ENCODE measurements around the gene DNASE2. TPM values are rescaled to one million over a fixed set of nuclear protein-coding genes. Genes with fewer than 3 reads are reported as not detected.

The DNASE2 gene
- total and polyA plus RNA-seq, 2 donors from 2014 or later, result 34.7 to 50.9 TPM

DNA sequence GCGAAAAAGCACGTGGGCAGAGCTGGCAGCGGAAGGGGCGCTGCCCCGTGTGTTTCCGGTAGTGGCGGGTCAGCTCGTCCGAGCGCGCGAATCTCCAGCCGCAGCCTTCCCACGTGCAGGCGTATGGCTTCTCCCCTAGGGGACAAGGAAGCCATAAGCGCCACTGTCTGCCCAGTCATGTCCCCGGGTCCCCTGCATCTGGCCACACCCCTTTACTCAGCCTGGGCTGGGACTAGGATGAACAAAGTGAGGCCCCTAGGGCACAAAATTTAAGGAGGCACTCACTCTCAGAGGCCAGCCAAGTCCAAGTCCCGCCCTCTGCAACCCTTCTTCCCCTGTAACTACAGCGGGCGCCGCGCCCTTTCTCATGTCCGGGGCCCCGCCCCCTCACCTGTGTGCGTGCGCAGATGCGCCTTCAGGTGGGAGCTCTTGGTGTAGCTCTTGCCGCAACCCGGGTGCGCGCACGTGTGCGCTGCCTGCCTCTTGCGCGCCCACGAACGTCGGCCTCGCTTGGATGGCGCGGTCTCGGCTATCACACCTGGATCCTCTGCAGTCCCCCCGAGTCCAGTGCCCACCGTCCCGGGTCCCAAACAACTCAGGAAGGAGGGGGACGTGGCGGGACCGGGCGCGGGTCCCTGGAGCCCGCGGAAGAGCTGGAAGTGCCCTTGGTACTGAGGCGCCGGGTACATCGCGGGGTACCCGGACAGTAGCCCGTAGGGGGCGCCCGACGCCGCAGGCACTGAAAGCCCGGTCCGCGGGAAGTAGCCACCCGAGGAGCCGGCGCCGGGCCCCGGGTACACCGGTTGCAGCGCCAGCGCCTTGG lies 3.9 kb upstream of the DNASE2 start:
- TF ChIP-seq, protein P1, sequence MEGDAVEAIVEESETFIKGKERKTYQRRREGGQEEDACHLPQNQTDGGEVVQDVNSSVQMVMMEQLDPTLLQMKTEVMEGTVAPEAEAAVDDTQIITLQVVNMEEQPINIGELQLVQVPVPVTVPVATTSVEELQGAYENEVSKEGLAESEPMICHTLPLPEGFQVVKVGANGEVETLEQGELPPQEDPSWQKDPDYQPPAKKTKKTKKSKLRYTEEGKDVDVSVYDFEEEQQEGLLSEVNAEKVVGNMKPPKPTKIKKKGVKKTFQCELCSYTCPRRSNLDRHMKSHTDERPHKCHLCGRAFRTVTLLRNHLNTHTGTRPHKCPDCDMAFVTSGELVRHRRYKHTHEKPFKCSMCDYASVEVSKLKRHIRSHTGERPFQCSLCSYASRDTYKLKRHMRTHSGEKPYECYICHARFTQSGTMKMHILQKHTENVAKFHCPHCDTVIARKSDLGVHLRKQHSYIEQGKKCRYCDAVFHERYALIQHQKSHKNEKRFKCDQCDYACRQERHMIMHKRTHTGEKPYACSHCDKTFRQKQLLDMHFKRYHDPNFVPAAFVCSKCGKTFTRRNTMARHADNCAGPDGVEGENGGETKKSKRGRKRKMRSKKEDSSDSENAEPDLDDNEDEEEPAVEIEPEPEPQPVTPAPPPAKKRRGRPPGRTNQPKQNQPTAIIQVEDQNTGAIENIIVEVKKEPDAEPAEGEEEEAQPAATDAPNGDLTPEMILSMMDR (IDR thresholded peaks at IDR 0.05; ENCODE audit: borderline replicate concordance, extremely low read depth, insufficient read depth), result peak; percentile 42
- DNase-seq (peak; percentile 71 to 92 (median 79)), FAIRE-seq (no peak)
- no peak overlapping the region for H3K27ac ChIP-seq (ENCODE audit: low read depth in 2 of 2, low read length in 2 of 2)
- H3K9me3 ChIP-seq (ENCODE audit: control insufficient read depth in 2 of 3, insufficient read depth in 1 of 3, low read length in 3 of 3), result no peaks in the 10 kb centered on the region
- H3K36me3 ChIP-seq (ENCODE audit: control insufficient read depth in 2 of 3, insufficient read depth in 3 of 3, low read length in 3 of 3), result no peaks in the 10 kb centered on the region
- peak overlapping the region in 1 of 3 donors; percentile 17 for H3K4me3 ChIP-seq (ENCODE audit: low read length in 3 of 3)
- peaks cover 8% of the 10 kb centered on the region for H3K27me3 ChIP-seq (ENCODE audit: control insufficient read depth, insufficient read depth, low read length)
- intact Hi-C loops (cut with DNase I), result no loop called here
- H3K9ac ChIP-seq (ENCODE audit: low read length in 3 of 3), result no peak overlapping the region
- peaks cover 0 to 2% (median 0%) of the 10 kb centered on the region in 3 donors for H3K4me1 ChIP-seq (ENCODE audit: control insufficient read depth in 2 of 3, insufficient read depth in 2 of 3, low read depth in 1 of 3, low read length in 3 of 3)

DNA sequence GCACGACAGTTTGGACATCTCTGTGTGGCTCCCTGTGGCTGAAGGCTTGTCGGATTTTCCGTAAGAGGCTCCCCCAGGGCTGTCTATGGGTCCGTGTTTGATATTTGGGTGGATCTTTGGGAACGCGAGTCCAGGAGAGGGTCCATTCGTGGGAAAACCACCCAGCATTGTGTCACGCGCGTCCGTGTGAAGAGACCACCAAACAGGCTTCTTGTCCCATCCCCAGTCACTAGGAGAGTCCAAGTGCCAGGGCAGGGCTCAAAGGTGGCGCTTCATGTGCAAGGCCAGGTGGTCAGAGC lies 3.3 kb upstream of the DNASE2 start:
- Histone ChIP-seq H3K9me3 (ENCODE audit: control insufficient read depth in 2 of 3, insufficient read depth in 1 of 3, low read length in 3 of 3) (no peaks in the 10 kb centered on the region), H3K9ac (ENCODE audit: low read length in 3 of 3) (no peak overlapping the region), H3K27me3 (ENCODE audit: control insufficient read depth, insufficient read depth, low read length) (peaks cover 8% of the 10 kb centered on the region), H3K4me1 (ENCODE audit: control insufficient read depth in 2 of 3, insufficient read depth in 2 of 3, low read depth in 1 of 3, low read length in 3 of 3) (peaks cover 0 to 2% (median 0%) of the 10 kb centered on the region in 3 donors), H3K36me3 (ENCODE audit: control insufficient read depth in 2 of 3, insufficient read depth in 3 of 3, low read length in 3 of 3) (no peaks in the 10 kb centered on the region), H3K27ac (ENCODE audit: low read depth in 2 of 2, low read length in 2 of 2) (no peak overlapping the region), H3K4me3 (ENCODE audit: low read length in 3 of 3) (peak overlapping the region in 1 of 3 donors; percentile 17)
- DNase-seq, result no peak
- TF ChIP-seq, protein P1 (IDR thresholded peaks at IDR 0.05; ENCODE audit: borderline replicate concordance, extremely low read depth, insufficient read depth), result no peak
- intact Hi-C loops (cut with DNase I), result no loop called here
- no peak for FAIRE-seq

DNA sequence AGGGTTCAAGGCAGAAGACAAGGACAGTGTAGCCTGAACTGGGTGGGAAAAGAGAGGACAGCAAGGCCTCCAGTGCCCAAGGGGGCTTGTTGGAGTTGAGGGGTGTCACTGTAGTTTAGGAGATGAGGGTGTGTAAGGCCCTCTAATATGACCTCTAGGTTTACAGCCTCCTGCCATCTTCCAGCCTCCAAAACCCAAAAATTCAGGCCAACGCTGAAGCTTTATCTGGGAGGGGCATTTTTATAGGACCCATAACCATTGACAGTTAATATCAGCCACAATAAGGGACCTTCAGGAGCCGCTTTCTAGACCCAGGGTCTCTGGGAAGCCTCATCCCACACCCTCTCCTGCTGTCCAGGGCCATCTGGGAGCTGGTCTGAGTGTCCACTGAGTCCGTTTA lies 3.0 kb upstream of the DNASE2 start:
- intact Hi-C loops (cut with DNase I), result no loop called here
- H3K9me3 ChIP-seq (ENCODE audit: control insufficient read depth in 2 of 3, insufficient read depth in 1 of 3, low read length in 3 of 3), result no peaks in the 10 kb centered on the region
- no peak for DNase-seq
- no peaks in the 10 kb centered on the region for H3K36me3 ChIP-seq (ENCODE audit: control insufficient read depth in 2 of 3, insufficient read depth in 3 of 3, low read length in 3 of 3)
- FAIRE-seq, result no peak
- peaks cover 0 to 2% (median 0%) of the 10 kb centered on the region in 3 donors for H3K4me1 ChIP-seq (ENCODE audit: control insufficient read depth in 2 of 3, insufficient read depth in 2 of 3, low read depth in 1 of 3, low read length in 3 of 3)
- H3K9ac ChIP-seq (ENCODE audit: low read length in 3 of 3), result no peak overlapping the region
- H3K27ac ChIP-seq (ENCODE audit: low read depth in 2 of 2, low read length in 2 of 2), result no peak overlapping the region
- H3K27me3 ChIP-seq (ENCODE audit: control insufficient read depth, insufficient read depth, low read length), result peaks cover 8% of the 10 kb centered on the region
- H3K4me3 ChIP-seq (ENCODE audit: low read length in 3 of 3), result no peak overlapping the region
- TF ChIP-seq, protein P1 (IDR thresholded peaks at IDR 0.05; ENCODE audit: borderline replicate concordance, extremely low read depth, insufficient read depth), result no peak
